H1 (cell line): Measurements from ENCODE around the gene AKR7A2. TPM values are rescaled to one million over a fixed set of nuclear protein-coding genes. Genes with fewer than 3 reads are reported as not detected.

Experiments used
- CTCF ChIA-PET: fragments of 300-600 bp; sonication (Branson Sonifier 250); formaldehyde crosslinking; loops from one replicate; lab custom pipeline; 2021; ENCODE audit not compliant: partially characterized antibody; lab: Charles Lee
- POLR2A ChIA-PET: fragments of 300-600 bp; sonication (Branson Sonifier 250); formaldehyde crosslinking; loops from one replicate; lab custom pipeline; 2021; ENCODE audit warnings: inconsistent platforms; ENCODE audit not compliant: partially characterized antibody; lab: Charles Lee
- DNase-seq, 2 experiments: peaks; one replicate each; pipeline versions ENCODE4 v3.0.0 to v3.0.0-alpha.2; 2010 to 2022; ENCODE audit warnings: low spot score in 2 of 2, low read depth in 1 of 2, mixed read lengths in 1 of 2
- FAIRE-seq: peaks from 2 replicates; lab custom pipeline; 2011; peaks lifted over from hg19 to GRCh38; lab: Jason Lieb, UNC
- H2AFZ ChIP-seq: 2 replicates; pipeline ENCODE4 v1.8.1; 2012; ENCODE audit warnings: low read length, inconsistent platforms
- H2AK5ac ChIP-seq: 2 replicates; pipeline ENCODE4 v1.6.1; 2013; ENCODE audit warnings: low read depth, low read length
- H2BK120ac ChIP-seq: replicated peaks from 2 replicates; pipeline ENCODE3; 2013; ENCODE audit warnings: low read depth, low read length, inconsistent platforms
- H2BK12ac ChIP-seq: 2 replicates; pipeline ENCODE4 v1.6.1; 2013; ENCODE audit warnings: low read depth, low read length
- H2BK15ac ChIP-seq: 2 replicates; pipeline ENCODE4 v1.6.1; 2013; ENCODE audit warnings: low read length
- H2BK20ac ChIP-seq: 2 replicates; pipeline ENCODE4 v1.6.1; 2013; ENCODE audit warnings: low read length
- H2BK5ac ChIP-seq: 2 replicates; pipeline ENCODE4 v1.6.1; 2013; ENCODE audit warnings: low read depth, low read length
- H3K14ac ChIP-seq: 2 replicates; pipeline ENCODE4 v1.6.1; 2013; ENCODE audit warnings: inconsistent platforms; ENCODE audit not compliant: insufficient read length
- H3K18ac ChIP-seq: 2 replicates; pipeline ENCODE4 v1.6.1; 2013; ENCODE audit warnings: low read length; ENCODE audit errors: extremely low read depth
- H3K23ac ChIP-seq: 2 replicates; pipeline ENCODE4 v1.6.1; 2013; ENCODE audit warnings: inconsistent platforms; ENCODE audit not compliant: insufficient read length
- H3K23me2 ChIP-seq: 2 replicates; pipeline ENCODE4 v1.6.1; 2013; ENCODE audit warnings: low read depth, low read length
- H3K27ac ChIP-seq: 2 replicates; pipeline ENCODE4 v1.6.1; 2011; ENCODE audit warnings: low read depth, low read length, inconsistent platforms
- H3K27me3 ChIP-seq, 4 experiments: replicated peaks in 1 of 4; 1 replicate in 1 of 4; 2 replicates in 3 of 4; pipeline versions ENCODE4 v1.6.1 to v1.8.1; 2011 to 2013; ENCODE audit warnings: low read length in 3 of 4, mild to moderate bottlenecking in 3 of 4, inconsistent platforms in 2 of 4, mixed read lengths in 2 of 4, moderate library complexity in 1 of 4; ENCODE audit not compliant: control insufficient read depth in 3 of 4, insufficient read depth in 3 of 4; ENCODE audit errors: extremely low read depth in 1 of 4
- H3K36me3 ChIP-seq, 4 experiments: 2 replicates each; pipeline versions ENCODE4 v1.6.1 to v1.8.1; 2011 to 2013; ENCODE audit warnings: mild to moderate bottlenecking in 4 of 4, low read length in 3 of 4, moderate library complexity in 2 of 4, control low read depth in 1 of 4, inconsistent platforms in 1 of 4; ENCODE audit not compliant: insufficient read depth in 4 of 4, control insufficient read depth in 2 of 4
- H3K4ac ChIP-seq: replicated peaks from 2 replicates; pipeline ENCODE3; 2013; ENCODE audit warnings: low read length, low read depth, mixed read lengths, inconsistent platforms; ENCODE audit not compliant: insufficient read length
- H3K4me1 ChIP-seq, 4 experiments: replicated peaks in 1 of 4; 1 replicate in 1 of 4; 2 replicates in 3 of 4; pipeline versions ENCODE4 v1.6.1 to v1.8.1; 2011 to 2013; ENCODE audit warnings: low read length in 3 of 4, inconsistent platforms in 2 of 4, mixed read lengths in 1 of 4; ENCODE audit not compliant: insufficient read depth in 4 of 4, control insufficient read depth in 3 of 4
- H3K4me2 ChIP-seq, 2 experiments: 2 replicates each; pipeline versions ENCODE4 v1.6.1 to v1.8.1; 2011 to 2013; ENCODE audit warnings: low read depth in 2 of 2, low read length in 2 of 2, control low read depth in 1 of 2, inconsistent platforms in 1 of 2, mild to moderate bottlenecking in 1 of 2; ENCODE audit not compliant: insufficient read depth in 1 of 2
- H3K4me3 ChIP-seq, 4 experiments: fragments of 200-600, 300-600 bp in 1 of 4; sonication (generic), shearing (Covaris generic), sonication (Bioruptor Twin) in 1 of 4; 2 replicates each; pipeline versions ENCODE4 v1.5.1 to v1.8.1; 2011 to 2016; ENCODE audit warnings: low read length in 4 of 4, low read depth in 3 of 4, control low read depth in 2 of 4, inconsistent platforms in 2 of 4, mild to moderate bottlenecking in 2 of 4, mixed read lengths in 1 of 4, moderate library complexity in 1 of 4; ENCODE audit not compliant: insufficient read depth in 2 of 4; ENCODE audit errors: extremely low read depth in 1 of 4
- H3K56ac ChIP-seq: replicated peaks from 2 replicates; pipeline ENCODE3; 2013; ENCODE audit warnings: low read depth, mild to moderate bottlenecking, mixed read lengths, low read length, inconsistent platforms; ENCODE audit not compliant: insufficient read length
- H3K79me1 ChIP-seq: 2 replicates; pipeline ENCODE4 v1.6.1; 2013; ENCODE audit warnings: low read depth, low read length, control low read depth
- H3K79me2 ChIP-seq, 2 experiments: 2 replicates each; pipeline versions ENCODE4 v1.6.1 to v1.8.1; 2012 to 2013; ENCODE audit warnings: low read length in 2 of 2, mild to moderate bottlenecking in 2 of 2, inconsistent platforms in 1 of 2; ENCODE audit not compliant: insufficient read depth in 2 of 2, control insufficient read depth in 1 of 2
- H3K9ac ChIP-seq, 4 experiments: replicated peaks in 1 of 4; 1 replicate in 1 of 4; 2 replicates in 3 of 4; pipeline versions ENCODE4 v1.6.1 to v1.8.1; 2011 to 2013; ENCODE audit warnings: low read depth in 3 of 4, low read length in 3 of 4, control low read depth in 2 of 4, mild to moderate bottlenecking in 2 of 4, moderate library complexity in 2 of 4, inconsistent platforms in 1 of 4; ENCODE audit errors: extremely low read depth in 1 of 4
- H3K9me3 ChIP-seq, 2 experiments: 2 replicates each; pipeline versions ENCODE4 v1.6.1 to v1.8.1; 2012 to 2013; ENCODE audit warnings: mild to moderate bottlenecking in 2 of 2, moderate library complexity in 2 of 2, control low read depth in 1 of 2, inconsistent platforms in 1 of 2, low read depth in 1 of 2, low read length in 1 of 2, mixed read lengths in 1 of 2; ENCODE audit not compliant: insufficient read depth in 2 of 2
- H4K20me1 ChIP-seq, 2 experiments: replicated peaks in 1 of 2; 2 replicates each; pipeline versions ENCODE3 to v1.8.1; 2011 to 2013; ENCODE audit warnings: inconsistent platforms in 2 of 2, low read length in 2 of 2, mild to moderate bottlenecking in 1 of 2; ENCODE audit not compliant: insufficient read depth in 2 of 2, control insufficient read depth in 1 of 2
- H4K5ac ChIP-seq: 2 replicates; pipeline ENCODE4 v1.6.1; 2013; ENCODE audit warnings: low read length, low read depth, mixed read lengths, inconsistent platforms; ENCODE audit not compliant: insufficient read length
- H4K8ac ChIP-seq: 2 replicates; pipeline ENCODE4 v1.8.0; 2013; ENCODE audit warnings: mild to moderate bottlenecking, moderate library complexity, low read length, inconsistent platforms; ENCODE audit not compliant: insufficient read depth; ENCODE audit errors: extremely low read depth
- H4K91ac ChIP-seq: replicated peaks from 2 replicates; pipeline ENCODE3; 2013; ENCODE audit warnings: low read length, mixed read lengths, inconsistent platforms; ENCODE audit not compliant: insufficient read length
- ATF3 ChIP-seq: IDR thresholded peaks from 2 replicates; pipeline ENCODE4 v1.6.1; 2011; ENCODE audit warnings: low read depth, mild to moderate bottlenecking, low read length; ENCODE audit not compliant: insufficient read depth
- BACH1 ChIP-seq: IDR thresholded peaks from 2 replicates; pipeline ENCODE4 v1.6.1; 2012; ENCODE audit warnings: low read length, improper control_type of control experiment
- E2F6 ChIP-seq: IDR thresholded peaks from 2 replicates; pipeline ENCODE4 v1.6.1; 2012; ENCODE audit warnings: inconsistent platforms
- RAD21 ChIP-seq, 2 experiments: IDR thresholded peaks in 1 of 2; conservative IDR thresholded peaks in 1 of 2; 2 replicates each; pipeline ENCODE4 v1.6.1; 2011; ENCODE audit warnings: low read depth in 2 of 2, low read length in 2 of 2, improper control_type of control experiment in 1 of 2, inconsistent platforms in 1 of 2, mild to moderate bottlenecking in 1 of 2, moderate library complexity in 1 of 2
- RNF2 ChIP-seq: fragments of 200-900, 300-1000 bp; sonication (generic); IDR thresholded peaks from 2 replicates; pipeline ENCODE4 v1.7.1; 2016; ENCODE audit warnings: borderline replicate concordance, low read depth, mild to moderate bottlenecking, antibody characterized with exemption, low read length; ENCODE audit not compliant: poor library complexity, severe bottlenecking; ENCODE audit errors: missing control alignments
- SP4 ChIP-seq: IDR thresholded peaks from 2 replicates; pipeline ENCODE4 v1.6.1; 2012; ENCODE audit warnings: low read length, inconsistent platforms
- TAF1 ChIP-seq: IDR thresholded peaks from 2 replicates; pipeline ENCODE4 v1.6.1; 2011; ENCODE audit warnings: mild to moderate bottlenecking, low read depth, low read length
- TAF7 ChIP-seq: optimal IDR thresholded peaks from 2 replicates; pipeline ENCODE3; 2011; ENCODE audit warnings: low read depth, mild to moderate bottlenecking, inconsistent platforms, low read length, moderate library complexity, borderline replicate concordance
- ZNF274 ChIP-seq: IDR thresholded peaks from 2 replicates; pipeline ENCODE4 v1.7.0; 2012; ENCODE audit warnings: low read length, borderline replicate concordance; ENCODE audit errors: extremely low read depth
- WGBS, 2 experiments: shearing (Covaris generic) in 1 of 2; methylation state at CpG; one replicate each; pipeline versions ENCODE4 v1.1.6 to v1.1.7; 2013 to 2015; ENCODE audit warnings: low lambda C conversion rate in 2 of 2, mixed read lengths in 2 of 2, inconsistent platforms in 1 of 2, low coverage in 1 of 2, missing lambda C conversion rate in 1 of 2; ENCODE audit not compliant: insufficient replicate concordance in 2 of 2, insufficient coverage in 1 of 2, insufficient read length in 1 of 2; ENCODE audit errors: extremely low coverage in 1 of 2, missing lambda C conversion rate in 1 of 2; 5-methylcytosine and 5-hydroxymethylcytosine counted together
- polyA plus RNA-seq, 7 experiments: library from polyadenylated mRNA; depleted of rRNA in 3 of 7; stranded (reverse) in 5 of 7; unstranded in 2 of 7; fragments of >200 nt in 5 of 7; fragments of 200-250 nt in 2 of 7; gene quantifications; 1 replicate in 5 of 7; 2 replicates in 1 of 7; 4 replicates in 1 of 7; pipeline versions ENCODE4 v1.2.1 to v1.2.3, GENCODE V29; 2011 to 2013; ENCODE audit warnings: missing spikeins in 2 of 7, mixed read lengths in 2 of 7
- total RNA-seq: library from RNA; stranded (reverse); fragmentation: NEBNext Ultra II Directional; extraction: Animal tissue kit (Norgen Biotek cat#: 25700); gene quantifications from 2 replicates; pipeline ENCODE4 v1.2.1, GENCODE V29; 2021
- TF ChIP-seq, protein P1 (sequence below): IDR thresholded peaks from 2 replicates; pipeline ENCODE4 v1.6.1; 2012; ENCODE audit warnings: low read length, inconsistent platforms

AKR7A2 gene
- total and polyA plus RNA-seq, 2 of the 8 experiments (the other 6 are each of a cell fraction or from before 2014, with no cell fraction given): 32.0 to 48.3 TPM

- Histone ChIP-seq H3K4ac (no peak overlapping the region), H3K27ac (no peak overlapping the region), H3K79me2 (no peaks in the 10 kb centered on the region), H2BK12ac (no peak overlapping the region), H3K36me3 (peaks cover 5 to 16% (median 10%) of the 10 kb centered on the region in 4 experiments; a peak in 5 of 8 replicates), H4K91ac (no peak overlapping the region), H3K9me3 (no peaks in the 10 kb centered on the region), H3K18ac (no peak overlapping the region), H3K4me2 (no peak overlapping the region), H3K14ac (no peak overlapping the region), H2BK120ac (no peak overlapping the region), H2AK5ac (no peak overlapping the region), H2BK20ac (no peak overlapping the region), H3K4me3 (no peak overlapping the region), H4K5ac (no peak overlapping the region), H2AFZ (no peak overlapping the region), H4K8ac (peak overlapping the region; percentile 8; the same call in 1 of the 2 replicates), H3K56ac (no peak overlapping the region), H3K9ac (no peak overlapping the region), H3K79me1 (no peaks in the 10 kb centered on the region; the same call in 1 of the 2 replicates), H3K4me1 (no peaks in the 10 kb centered on the region), H3K27me3 (no peaks in the 10 kb centered on the region), H3K23ac (no peak overlapping the region), H3K23me2 (no peaks in the 10 kb centered on the region), H2BK15ac (no peak overlapping the region), H4K20me1 (peaks cover 0 to 12% of the 10 kb centered on the region in 2 experiments), H2BK5ac (no peak overlapping the region)
- DNase-seq (no peak), FAIRE-seq (no peak)
- ChIA-PET CTCF (interaction anchor here (0.6 to 1.9 kb wide), 6 partner anchors 12 to 1699 kb away, joined by 3 to 7 read pairs (median 5); no protein-coding TSS in a partner anchor), POLR2A (interaction anchor here (0.8 to 13.3 kb wide), 2 partner anchors 10 kb away, joined by 3 to 143 read pairs; partner anchors contain the start of genes AKR7A2 and SLC66A1)
- WGBS, 2 experiments: 98 to 100% methylated on average over 1 to 13 of the region's 16 CpGs
- TF ChIP-seq E2F6 (no peak), TAF7 (no peak), BACH1 (no peak), RAD21 (IDR thresholded peaks at IDR 0.05 in 1 of 2, conservative IDR thresholded peaks at IDR 0.05 in 1 of 2; ENCODE audit: low read depth in 2 of 2, low read length in 2 of 2) (no peak), ZNF274 (no peak), ATF3 (no peak), RNF2 (no peak), TAF1 (no peak), SP4 (no peak)
- TF ChIP-seq, protein P1, sequence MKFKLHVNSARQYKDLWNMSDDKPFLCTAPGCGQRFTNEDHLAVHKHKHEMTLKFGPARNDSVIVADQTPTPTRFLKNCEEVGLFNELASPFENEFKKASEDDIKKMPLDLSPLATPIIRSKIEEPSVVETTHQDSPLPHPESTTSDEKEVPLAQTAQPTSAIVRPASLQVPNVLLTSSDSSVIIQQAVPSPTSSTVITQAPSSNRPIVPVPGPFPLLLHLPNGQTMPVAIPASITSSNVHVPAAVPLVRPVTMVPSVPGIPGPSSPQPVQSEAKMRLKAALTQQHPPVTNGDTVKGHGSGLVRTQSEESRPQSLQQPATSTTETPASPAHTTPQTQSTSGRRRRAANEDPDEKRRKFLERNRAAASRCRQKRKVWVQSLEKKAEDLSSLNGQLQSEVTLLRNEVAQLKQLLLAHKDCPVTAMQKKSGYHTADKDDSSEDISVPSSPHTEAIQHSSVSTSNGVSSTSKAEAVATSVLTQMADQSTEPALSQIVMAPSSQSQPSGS: no peak
These were observed 15.4 kb upstream of the AKR7A2 start for GRCh38 chr1:19327301-19327700.
